Left kidney (tissue), 8 donors: Measurements from ENCODE around the gene HIF1AN. TPM values are rescaled to one million over a fixed set of nuclear protein-coding genes. Genes with fewer than 3 reads are reported as not detected.
A peak's percentile ranks its signal among the peaks of the same experiment; 100 is the strongest.

Experiments
- DNase-seq: peaks from one replicate; pipeline ENCODE4 v3.0.0-alpha.2; 2013
- long read RNA-seq, 8 donors: transcript quantifications; one replicate each; lab custom pipeline, GENCODE V29; 2026
- polyA plus RNA-seq: library from polyadenylated mRNA; unstranded; fragments of 120-200 nt; gene quantifications from one replicate; pipeline ENCODE4 v1.2.1, GENCODE V29; 2013; ENCODE audit not compliant: insufficient read length

Gene HIF1AN
- 47.1 TPM for polyA plus RNA-seq
- long read RNA-seq, donor 1, full-length matches to known transcripts: 13 of 13 reads
- long read RNA-seq, donor 1, partial matches to known transcripts: 0 of 13 reads
- long read RNA-seq, donor 1, other reads (novel, unspliced or antisense): 0 of 13 reads
- long read RNA-seq, donor 2, full-length matches to known transcripts: 12 of 12 reads
- long read RNA-seq, donor 2, partial matches to known transcripts: 0 of 12 reads
- long read RNA-seq, donor 2, other reads (novel, unspliced or antisense): 0 of 12 reads
- long read RNA-seq, donor 3, full-length matches to known transcripts: 6 of 6 reads
- long read RNA-seq, donor 3, partial matches to known transcripts: 0 of 6 reads
- long read RNA-seq, donor 3, other reads (novel, unspliced or antisense): 0 of 6 reads
- long read RNA-seq, donor 4: 0 reads
- long read RNA-seq, donor 5, full-length matches to known transcripts: 24 of 48 reads
- long read RNA-seq, donor 5, partial matches to known transcripts: 24 of 48 reads
- long read RNA-seq, donor 5, other reads (novel, unspliced or antisense): 0 of 48 reads
- long read RNA-seq, donor 6, full-length matches to known transcripts: 16 of 16 reads
- long read RNA-seq, donor 6, partial matches to known transcripts: 0 of 16 reads
- long read RNA-seq, donor 6, other reads (novel, unspliced or antisense): 0 of 16 reads
- long read RNA-seq, donor 7, full-length matches to known transcripts: 20 of 52 reads
- long read RNA-seq, donor 7, partial matches to known transcripts: 32 of 52 reads
- long read RNA-seq, donor 7, other reads (novel, unspliced or antisense): 0 of 52 reads
- long read RNA-seq, donor 8, full-length matches to known transcripts: 12 of 12 reads
- long read RNA-seq, donor 8, partial matches to known transcripts: 0 of 12 reads
- long read RNA-seq, donor 8, other reads (novel, unspliced or antisense): 0 of 12 reads

DNA sequence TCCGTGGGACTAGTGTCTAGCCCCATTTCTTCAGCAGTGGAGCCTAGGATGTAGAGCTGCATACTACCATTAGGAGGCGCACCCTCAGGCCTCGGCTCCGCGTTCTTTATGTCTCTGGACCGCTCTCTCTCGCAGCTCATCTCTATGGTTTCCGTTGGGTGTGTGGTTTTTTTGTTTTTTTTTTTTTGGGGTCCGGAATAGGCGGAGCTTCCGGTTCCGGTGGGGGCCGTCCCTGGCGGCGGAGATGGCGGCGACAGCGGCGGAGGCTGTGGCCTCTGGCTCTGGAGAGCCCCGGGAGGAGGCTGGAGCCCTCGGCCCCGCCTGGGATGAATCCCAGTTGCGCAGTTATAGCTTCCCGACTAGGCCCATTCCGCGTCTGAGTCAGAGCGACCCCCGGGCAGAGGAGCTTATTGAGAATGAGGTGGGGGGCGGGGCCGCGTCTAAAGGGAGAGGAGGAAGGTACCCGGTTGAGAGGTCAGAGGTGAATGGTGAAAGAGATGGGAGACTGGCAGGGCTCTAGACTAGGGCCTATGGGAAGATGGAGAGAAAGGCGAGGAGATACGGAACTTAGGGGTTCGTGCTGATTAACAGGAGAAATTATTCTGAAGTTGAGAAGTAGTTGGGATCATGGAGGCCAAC lies at the start of gene HIF1AN:
TSS of gene HIF1AN (plus strand) at position 229 of the 639 bp plus-strand sequence. CDS start at position 245, 16 bp downstream.
- peak; percentile 94 for DNase-seq

DNA sequence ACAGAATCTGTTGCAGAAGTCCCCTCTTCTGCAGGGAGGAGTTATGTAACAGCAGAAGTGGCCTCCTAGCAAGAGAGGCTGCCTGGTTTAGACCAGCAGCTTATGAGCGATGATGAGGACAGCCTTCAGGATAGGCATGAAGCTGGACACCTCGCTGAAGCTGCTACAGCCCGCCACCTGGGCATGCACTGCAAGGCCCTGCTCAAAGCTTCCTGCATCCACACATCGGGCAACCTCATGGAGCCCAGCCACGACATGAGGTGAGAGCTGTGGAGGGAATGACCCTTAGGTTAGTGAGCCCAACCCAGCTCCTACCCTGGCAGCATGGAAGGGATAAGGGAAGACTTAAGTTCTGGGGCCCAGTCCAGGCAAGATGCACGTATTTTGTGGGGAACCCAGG lies 48.2 kb upstream of the HIF1AN start:
- DNase-seq: no peak

DNA sequence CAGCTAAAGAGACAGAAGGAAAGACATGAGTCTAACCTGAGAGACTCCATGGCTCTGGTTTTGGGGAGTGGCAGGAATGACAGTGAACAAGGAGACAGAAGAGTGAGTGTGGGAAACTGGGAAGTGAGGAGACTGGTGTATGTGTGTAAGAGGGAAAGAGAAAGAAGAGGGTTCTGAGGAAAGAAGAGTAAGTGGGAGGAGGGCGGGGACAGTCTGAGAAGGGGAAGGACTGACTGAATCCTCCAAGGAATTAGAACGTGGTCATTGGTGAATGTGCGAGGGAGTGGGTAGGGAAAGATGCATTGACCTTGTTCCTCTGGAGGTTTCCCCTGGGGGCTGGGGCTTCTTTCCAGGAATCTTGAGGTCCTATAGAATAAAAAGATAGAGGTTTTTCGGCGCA lies 46.3 kb upstream of the HIF1AN start:
- no peak for DNase-seq

DNA sequence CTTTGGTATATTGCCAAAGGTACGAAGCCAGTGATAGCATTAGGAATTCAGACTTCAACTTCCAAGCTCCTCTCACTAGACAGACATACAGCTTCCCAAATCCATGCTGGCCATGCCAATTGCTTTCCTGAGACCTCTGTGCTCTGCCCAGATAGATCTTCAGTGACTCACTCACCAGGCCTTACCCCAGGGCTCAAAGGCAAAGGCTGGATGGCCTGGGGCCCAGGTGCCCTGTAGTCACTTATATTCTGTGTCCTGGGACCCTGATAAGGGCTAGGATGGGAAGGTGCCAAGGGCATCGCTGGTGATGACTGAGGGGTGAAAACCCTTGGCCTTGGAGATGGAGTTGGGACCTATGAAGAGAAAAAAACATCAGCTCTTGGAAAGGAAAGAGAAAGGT lies 45.2 kb upstream of the HIF1AN start:
- no peak for DNase-seq

DNA sequence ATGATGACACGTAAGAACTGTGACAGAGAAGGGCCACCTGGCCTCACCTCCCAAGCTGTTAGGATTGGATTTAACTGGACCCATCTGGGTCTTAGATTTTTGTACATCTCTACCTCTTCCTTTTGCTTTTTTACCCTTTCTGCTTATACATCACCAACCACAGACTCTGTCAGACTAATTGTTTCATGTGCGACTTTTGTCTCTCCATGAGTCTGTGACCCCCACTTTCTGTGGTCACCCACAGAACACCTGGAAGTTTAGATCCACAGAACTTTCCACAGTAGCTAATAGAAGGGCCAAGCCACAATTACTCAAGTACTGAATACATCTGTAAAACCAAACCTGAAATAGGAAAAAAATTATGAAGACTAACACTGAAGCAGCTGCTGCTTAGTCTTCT lies 39.2 kb upstream of the HIF1AN start:
- DNase-seq: no peak

DNA sequence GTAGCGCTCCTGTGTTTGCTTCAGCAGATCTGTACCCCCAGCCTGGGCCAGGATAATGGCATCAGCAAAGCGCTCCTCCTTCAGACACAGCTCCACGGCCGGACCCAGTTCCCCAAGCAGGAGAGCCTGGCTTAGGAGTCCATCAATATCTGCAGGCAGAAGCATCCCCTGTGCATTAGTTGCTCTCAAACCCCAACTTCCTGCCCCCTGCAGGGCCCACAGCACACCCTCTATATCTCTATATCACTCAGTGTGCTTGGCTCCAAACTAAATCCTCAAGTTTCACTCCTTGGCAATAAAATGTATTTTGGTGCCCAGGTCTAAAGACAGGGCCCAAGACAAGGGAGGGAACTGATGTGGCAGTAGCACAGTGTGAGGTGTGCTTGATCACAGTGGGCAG lies 37.7 kb upstream of the HIF1AN start:
- DNase-seq: no peak

DNA sequence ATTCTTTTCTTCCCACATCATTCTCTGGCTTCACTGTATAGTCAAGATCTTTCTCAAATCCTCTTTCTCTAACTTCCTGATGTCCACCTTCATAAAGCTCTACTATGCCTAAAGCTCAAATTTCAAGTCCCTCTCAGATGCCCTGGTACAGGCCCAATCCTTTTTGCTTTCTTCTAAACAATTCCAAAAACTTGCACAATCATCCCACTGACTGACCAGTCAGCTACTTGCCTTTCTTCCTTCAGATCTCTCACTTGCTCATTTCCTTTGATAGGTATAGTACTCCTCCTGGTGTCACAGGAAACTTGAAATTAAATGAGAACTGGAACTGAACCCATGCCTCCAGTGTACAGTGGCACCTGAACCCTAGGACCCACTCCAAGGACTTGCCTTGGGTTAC lies 34.3 kb upstream of the HIF1AN start:
- no peak for DNase-seq

DNA sequence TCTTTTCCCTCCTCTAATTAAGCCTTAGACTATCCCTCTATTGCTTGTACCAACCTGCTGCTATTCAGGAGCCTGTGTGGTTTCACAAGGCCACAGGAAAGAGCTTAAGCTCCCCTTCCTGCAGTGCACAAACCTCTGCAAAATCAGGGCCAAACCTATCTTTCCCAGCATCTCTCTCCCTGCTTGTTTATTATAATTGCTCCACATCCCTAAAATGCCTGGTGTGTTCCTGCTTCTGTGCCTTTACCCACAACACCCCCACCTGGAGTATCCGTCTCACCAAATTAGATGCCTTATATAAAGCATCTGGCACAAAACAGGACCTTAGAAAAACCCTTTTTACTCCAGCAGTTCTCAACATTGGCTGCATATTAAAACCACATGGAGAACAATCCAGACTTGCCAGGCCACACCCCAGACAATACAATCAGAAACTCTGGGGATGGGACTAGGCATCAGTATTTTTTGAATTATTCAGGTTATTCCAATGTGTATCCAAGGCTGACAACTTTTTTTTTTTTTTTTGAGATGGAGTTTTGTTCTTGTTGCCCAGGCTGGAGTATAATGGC lies 32.7 kb upstream of the HIF1AN start:
- no peak for DNase-seq

DNA sequence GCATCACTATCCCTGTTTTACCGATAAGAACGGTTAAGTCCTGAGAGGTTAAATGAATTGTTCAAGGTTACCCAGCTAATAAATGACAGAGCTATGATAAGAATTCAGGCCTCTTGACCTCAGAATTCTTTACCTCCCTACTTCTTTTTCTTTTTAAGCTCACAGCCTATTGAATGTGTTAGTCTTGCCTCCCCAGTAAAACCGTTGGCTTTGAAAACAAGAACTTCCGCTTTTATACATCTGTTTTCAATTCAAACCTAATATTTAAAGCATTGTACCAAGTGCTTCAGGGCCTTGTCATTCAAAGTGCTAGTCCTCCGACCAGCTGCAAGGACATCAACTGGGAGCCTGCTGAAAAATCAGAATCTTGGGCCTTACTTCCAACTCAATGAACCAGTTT lies 31.6 kb upstream of the HIF1AN start:
- no peak for DNase-seq

DNA sequence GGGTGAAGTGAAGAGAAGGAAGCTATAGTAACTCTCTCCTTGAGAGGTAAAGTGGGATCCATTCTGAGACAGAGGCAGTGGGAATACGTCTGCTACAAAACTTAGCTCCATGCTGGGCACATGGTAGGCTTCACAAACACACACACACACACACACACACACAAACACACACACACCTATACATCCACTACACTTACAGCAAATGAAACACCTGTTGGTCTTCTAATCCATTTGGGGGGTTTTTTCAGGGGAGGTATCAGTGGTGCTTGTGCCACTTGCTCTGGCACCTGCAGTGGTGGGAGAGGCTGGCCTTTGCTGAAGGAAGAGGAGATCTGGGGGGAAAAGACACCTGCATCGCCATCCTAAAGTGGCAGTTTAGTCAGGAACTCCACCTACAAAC lies 30.6 kb upstream of the HIF1AN start:
- no peak for DNase-seq

DNA sequence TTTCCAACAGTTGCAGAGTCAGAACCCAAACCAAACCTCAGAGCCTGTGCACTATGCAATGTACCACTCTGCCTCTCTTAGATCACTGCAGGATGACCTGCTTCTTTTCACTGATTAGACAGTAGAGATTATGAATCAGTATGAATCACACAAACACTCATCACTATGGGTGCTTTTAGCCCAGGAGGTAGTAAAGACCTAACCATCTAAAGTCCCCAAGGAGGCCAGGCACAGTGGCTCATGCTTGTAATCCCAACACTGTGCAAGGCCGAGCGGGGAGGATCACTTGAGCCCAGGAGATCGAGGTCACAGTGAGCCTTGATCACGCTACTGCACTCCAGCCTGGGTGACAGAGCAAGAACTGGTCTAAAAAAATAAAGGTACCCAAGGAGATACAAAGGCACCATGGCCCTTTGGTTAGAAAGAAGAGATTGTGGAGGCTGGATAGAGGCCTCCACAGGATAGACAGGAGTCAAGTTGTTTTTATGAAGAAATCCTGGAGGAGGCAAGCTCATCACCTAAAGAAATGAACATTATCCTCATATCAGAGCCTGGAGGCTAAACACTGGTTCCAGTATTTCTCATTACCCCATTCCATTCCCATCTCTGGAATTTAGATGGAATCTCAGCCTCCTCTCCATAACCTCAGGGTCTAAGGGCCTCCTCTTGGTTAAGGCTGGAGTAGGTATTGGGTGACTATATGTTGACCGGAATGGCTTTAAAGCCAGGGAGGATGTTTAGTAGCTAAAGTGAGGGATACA lies 29.0 kb upstream of the HIF1AN start:
- no peak for DNase-seq

DNA sequence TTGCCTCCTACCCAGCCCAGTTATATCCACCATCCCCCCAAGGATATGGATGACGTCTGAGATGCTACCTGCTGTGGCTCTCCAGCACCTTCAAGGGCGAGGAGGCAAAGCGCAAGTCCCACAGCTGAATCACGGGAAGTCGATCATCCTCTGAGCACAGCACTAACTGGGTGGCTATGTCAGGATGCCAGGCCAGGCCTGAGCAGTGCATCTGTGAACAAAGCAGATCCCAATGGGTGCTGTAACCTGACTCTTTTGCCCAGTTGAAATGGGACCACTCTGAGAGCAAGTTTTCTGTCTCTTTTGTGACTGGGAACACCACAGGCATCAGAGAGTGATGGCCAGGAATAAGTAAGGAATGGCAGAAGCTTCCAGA lies 28.4 kb upstream of the HIF1AN start:
- no peak for DNase-seq

DNA sequence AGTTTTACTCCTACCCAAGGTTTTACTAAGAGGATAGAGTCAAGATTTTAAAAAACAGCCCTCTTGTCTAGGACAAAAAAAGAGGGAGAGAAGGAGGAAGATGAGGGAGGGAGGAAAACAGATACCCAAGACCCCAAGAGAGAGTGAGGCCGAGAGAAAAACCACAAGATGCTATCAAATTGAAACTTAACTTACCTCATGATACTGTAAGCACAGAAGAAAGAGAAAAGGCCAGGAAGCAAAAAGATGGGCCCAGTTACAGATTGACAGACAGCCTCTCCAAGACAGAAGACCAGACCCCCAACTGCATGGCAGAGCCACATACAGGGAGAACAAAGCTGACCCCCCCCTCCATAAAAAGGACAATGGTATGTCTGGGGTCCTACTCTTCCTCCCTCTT lies 27.5 kb upstream of the HIF1AN start:
- DNase-seq: no peak

DNA sequence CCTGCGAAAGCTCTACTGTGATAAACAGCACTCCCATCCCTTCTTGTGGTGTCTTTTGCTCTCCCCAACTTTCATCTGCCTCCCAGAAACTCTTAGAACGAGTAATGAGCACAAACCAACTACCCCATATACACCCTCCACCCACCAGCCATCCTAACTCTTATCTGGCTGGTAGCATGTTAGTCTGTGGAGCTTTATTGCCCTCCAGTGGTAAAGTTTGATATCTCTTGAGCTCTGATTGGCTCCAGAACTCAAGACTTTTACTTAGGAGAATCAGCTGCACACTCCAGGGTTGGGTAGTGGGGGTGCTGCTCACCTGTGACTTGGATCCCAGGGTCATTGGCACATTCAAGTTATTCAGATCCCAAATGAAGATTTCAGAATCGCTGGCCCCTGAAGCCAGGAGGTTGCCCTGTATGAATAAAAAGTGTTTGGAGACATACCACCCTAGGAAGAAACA lies 27.0 kb upstream of the HIF1AN start:
- no peak for DNase-seq

DNA sequence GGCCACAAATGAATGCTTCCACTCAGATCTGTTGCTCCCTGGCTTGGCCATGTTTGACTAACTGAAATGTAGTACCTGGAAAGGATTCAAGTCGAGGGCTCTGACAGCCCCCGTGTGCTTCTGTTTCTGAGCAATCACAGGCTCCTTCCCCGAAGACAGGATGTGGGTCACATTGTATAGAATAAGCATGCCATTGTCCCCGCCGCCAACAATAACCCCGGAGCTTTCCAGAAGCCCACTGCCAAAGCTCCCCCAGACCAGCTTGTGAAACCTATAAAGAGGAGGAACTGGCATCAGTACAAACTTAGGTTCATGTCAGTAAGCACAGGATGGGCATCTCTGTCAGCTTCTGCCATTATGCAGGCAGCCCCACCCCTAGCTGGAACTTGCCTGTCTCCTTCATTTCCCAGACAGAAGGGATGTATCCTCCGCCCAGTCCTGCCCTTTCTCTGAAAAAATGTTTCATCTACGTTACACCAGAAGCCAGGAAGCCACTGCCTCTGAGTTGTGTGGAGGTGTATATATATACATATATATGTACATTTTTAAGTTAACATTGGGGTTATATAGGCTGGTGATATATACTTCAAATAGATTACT lies 26.4 kb upstream of the HIF1AN start:
- DNase-seq: no peak

DNA sequence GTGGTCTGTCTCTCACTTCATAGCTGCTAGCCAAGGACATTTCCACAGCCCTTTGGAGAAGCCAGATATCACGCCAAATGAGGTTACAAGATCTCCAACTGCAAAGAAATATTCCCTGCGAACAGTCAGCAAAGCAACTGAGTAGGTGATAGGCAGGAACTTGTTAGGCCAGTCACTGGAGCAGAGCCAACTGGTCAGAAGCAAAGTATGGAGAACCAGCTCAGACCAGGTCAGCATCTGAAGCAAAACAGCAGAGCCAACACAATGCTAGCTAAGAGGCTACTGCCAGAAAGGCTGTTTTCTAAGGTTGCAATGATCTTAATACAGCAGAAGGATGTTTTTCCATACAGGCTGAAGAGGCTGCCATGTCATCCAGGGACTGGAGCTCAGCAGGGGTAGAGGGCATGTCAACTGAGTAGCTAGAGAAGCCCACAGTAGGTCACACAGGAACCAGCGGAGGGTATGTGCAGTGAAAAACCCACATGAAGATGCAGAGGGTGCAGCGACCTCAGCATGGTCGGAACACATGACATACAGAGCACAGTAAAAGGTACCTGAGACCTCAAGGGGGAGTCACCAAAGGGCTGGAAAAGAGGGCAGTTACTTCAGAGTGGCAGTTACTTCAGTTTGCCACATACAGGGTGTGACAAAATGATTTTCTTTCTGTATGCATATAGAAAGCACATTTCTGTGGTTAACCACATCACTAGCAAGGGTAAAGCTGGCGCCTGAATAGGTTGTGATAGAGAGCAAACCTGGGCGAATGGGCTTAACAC lies 25.0 kb upstream of the HIF1AN start:
- no peak for DNase-seq

DNA sequence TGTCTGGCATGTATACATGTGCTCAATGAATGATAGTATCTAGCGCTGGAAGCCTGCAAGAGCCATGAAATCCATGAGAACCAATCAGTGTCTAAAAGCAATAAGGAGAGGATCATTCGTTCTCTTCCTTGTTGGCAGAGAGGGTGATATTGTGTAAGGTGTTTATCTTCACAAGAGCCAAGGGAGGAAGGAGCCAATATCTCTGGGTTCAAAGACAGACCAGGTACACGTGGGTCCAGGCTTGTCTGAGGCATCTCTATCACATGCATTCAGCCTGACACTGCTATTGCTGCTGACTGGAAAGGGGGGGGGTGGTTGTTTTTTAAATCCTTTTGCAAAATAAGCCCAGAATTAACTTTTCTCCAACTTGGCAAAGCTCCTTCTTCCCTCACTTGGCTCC lies 20.1 kb upstream of the HIF1AN start:
- DNase-seq: no peak

DNA sequence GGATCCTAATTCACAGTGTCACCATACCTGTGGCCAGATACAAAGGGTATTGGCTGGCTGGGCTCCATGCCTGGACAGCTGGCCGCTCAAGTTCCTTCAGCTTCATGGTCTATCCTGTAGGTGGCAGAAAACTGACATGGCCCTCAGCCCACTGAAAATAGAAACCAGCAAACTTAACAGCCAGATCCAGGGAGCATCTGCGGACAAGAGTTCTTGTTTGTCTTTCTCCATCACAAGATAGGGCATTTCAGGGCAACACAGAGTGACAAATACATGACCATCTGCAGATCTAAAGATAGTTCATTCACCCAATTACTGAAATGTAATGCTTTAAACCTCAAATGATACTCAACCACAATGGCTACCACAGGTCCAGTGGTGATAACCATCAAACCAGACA lies 18.9 kb upstream of the HIF1AN start:
- DNase-seq: no peak

DNA sequence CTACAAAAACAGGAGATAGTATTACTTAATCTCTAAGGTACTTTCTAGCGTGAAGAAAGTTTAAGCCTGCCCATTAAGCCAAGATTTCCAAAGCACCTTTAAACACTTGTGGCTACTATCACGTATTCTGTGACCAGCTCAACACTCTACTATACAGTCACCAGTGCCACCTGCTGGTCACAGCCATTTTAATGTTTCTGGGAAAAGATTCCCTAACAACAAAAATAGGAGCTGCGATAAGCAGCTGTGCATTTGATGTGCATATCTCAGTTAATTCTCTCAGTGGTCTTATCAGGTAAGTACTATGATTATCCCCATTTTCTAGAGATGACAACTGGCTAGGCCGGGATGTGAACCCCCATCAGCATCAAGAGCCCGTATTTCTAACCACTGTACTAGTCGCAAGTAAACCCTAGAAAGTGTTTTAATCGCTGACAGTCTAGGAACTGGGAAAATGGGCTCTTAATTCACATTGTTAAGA lies 16.9 kb upstream of the HIF1AN start:
- peak; percentile 84 for DNase-seq
